Hippocampal formation (tissue), 2 donors: ENCODE results near the gene SNTG2.

Experiments used
- DNase-seq, 2 donors: peaks; one replicate each; lab custom pipeline; 2025; lab: John Stamatoyannopoulos, UW

The SNTG2 gene

GRCh38 chr2:1318366-1319009 is 367.8 kb downstream of the SNTG2 start:
- no peak for DNase-seq

DNA sequence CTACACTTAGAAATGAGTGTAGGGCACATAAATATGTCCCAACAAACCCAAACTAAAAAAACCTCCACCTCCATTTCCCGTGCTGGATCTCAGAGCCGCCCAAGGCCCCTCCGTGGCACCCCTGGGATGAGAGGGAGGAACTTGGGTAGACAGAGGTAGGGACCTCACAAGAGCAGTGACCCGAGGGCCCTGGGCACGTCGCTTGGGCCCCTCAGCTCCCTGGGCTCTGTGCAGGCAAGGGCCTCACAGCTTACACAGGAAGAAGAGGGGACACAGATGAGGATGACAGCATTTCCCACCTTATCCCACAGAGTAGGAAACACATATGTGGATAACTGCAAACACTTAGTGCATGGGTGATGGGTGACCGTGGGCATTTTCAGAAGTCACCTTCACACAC is 368.7 kb downstream of the SNTG2 start:
- DNase-seq: no peak

GRCh38 chr2:1321321-1321720 is 370.7 kb downstream of the SNTG2 start:
- peak in 1 of 2 donors; percentile 55 for DNase-seq

DNA sequence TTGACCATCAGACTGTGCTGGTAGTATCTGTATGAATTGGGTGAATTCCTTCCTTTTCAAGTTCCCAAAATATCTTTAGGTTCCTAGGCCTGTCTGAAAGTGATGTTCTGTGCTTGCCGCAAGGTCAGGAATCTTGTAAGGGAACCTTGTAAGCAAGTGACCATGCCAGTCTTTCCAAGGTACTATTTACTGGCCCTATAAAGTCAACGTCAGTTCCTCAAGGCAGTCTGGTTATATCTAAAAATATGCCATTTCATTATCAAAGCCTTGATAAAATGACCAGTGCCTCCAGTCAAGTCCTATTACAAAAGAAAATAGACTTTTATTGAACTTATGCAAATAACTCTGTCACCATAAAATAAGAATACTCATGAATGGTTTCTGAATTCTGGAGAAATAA is 374.2 kb downstream of the SNTG2 start:
- DNase-seq: no peak

DNA sequence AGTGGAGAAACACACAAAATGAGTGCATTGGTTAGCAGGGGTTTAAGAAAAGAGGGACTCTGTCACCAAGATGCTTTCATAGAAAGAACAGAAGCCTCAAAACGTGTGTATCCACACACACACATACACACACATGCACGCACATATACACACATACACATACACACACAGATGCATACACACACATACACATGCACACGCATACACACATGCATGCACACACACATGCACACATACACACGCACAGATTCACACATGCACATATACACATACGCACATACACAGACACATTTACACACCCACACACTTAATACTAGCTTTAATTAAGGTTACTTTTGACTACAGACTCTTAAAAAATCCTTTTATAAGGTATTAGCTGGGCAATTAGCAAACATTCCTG is 378.0 kb downstream of the SNTG2 start:
- DNase-seq: no peak

DNA sequence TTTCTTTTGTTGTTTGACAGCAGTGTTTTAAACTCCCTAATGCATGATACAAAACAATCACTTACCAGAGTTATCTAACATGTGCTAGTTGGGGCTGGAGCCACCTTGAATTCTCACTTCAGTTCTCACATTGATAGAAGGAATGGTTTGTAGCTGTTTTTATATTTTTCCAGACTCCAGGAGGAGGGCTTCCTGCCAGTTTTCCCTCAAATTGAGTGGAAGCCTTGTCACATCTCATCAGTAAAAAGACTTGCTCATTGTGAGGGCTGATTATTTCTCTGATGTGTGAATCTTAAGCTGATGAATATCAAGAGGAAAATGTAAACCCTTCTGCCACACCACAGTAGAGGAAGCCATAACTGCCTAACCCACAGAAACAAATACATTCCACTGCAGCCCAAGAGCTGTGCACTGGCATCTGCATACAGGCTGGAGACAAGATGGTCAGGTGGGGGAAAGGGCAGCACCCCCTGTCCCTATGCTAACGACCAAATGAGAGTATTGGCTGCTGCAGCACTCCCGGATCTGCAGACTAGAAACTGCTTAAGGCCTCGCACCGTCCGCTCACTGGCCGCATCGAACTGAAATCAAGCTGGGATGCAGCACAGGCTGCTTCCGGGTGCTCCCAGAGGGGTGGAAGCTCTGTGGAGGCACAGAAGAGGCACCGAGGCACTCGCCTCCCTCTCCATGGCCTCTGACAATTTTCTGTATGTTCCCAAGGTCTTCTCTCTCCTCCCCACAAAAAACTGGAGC is 388.9 kb downstream of the SNTG2 start:
- DNase-seq: no peak

DNA sequence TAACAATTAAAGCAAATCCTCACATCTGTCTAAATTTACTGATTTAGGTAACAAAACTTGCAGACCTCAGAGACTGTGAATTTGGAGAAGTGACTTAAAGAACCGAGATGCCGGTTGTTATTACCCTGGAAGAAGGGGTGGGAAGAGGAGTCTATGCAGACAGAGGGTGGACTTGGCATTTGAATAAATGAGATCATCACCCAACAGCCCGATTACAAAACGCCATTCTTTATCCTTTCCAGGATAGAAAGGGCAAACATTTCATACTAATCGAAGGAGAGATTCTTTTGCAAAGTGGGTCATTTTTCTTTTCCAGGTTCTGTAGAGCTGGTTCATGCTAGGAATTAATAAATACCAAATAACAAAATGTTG is 389.5 kb downstream of the SNTG2 start:
- peak in 1 of 2 donors; percentile 16 for DNase-seq

GRCh38 chr2:1341404-1342120 is 390.9 kb downstream of the SNTG2 start:
- DNase-seq: no peak

- no peak for DNase-seq
Observed at GRCh38 chr2:1348789-1349188, 398.1 kb downstream of the SNTG2 start.

GRCh38 chr2:1350111-1350510 is 399.5 kb downstream of the SNTG2 start:
- no peak for DNase-seq

DNA sequence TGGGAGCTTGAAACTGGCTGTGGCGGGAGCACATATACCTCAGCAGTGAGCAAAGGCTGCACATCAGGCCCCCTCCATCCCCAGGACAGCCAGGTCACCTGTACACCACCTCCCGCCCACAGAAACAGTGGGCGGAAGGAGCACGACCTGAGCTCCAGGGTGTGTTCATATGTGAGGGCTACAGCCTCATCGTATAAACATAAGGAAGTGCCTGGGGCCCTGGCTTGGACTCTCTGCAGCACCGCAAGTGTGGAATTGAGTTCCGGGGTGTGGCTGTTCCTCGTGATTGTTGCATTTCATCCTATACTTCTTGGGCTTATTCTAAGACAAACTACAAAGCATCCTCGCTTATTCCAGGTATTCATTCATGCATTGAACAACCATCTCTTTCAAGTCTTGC is 402.5 kb downstream of the SNTG2 start:
- DNase-seq: no peak

GRCh38 chr2:1353543-1353942 is 402.9 kb downstream of the SNTG2 start:
- DNase-seq: no peak

- no peak for DNase-seq
Observed at GRCh38 chr2:1360144-1360543, 409.5 kb downstream of the SNTG2 start.

DNA sequence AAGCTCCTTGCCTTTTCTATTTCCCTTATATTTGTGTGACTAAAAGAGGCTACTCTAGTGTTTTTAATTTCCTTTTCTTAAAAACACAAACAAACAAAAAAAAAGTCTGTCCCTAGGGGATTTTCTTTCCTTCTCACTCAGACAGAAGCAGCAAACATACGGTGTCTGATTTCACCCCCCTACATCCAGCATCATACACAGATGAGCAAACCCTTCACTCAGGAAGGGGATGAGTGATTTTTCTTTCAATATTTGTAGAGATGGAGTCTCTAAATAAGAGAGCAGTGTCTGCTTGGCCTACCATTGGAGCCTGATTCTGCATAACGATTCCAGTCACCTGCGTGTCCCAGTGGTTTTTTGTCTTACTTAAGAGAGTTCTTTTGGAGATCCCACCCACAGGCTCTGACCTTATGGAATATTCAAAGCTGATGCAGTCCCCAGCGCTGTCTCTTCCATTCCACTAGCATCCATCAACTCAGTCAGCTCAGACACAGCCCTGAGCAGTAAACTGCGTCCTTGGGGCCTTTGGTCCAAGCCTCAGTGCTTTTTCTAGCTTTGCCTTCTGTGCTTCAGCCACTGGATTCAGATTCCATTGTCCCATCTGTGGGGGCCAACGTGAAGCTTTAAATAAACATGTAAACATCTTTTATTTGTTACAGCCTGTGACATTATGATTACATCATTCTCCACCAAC is 410.1 kb downstream of the SNTG2 start:
- no peak for DNase-seq

DNA sequence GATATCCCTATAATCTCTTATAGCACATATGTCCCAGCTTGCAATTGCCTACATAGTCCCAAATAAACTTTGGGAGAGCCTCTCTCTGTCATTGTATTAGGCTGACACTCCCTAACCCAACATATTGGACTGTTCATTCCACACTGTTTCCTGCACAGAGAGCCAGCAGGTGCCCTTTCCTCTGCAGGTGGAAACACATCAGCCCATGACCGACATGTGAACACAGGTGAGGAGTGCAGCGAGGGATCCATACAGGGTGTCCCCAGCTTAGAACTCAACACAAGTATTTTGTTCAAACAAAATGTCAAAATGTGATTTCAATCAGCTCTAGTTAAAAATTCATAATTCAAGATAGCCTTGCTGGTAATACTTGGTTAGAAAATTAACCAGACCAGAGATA is 412.7 kb downstream of the SNTG2 start:
- DNase-seq: no peak

DNA sequence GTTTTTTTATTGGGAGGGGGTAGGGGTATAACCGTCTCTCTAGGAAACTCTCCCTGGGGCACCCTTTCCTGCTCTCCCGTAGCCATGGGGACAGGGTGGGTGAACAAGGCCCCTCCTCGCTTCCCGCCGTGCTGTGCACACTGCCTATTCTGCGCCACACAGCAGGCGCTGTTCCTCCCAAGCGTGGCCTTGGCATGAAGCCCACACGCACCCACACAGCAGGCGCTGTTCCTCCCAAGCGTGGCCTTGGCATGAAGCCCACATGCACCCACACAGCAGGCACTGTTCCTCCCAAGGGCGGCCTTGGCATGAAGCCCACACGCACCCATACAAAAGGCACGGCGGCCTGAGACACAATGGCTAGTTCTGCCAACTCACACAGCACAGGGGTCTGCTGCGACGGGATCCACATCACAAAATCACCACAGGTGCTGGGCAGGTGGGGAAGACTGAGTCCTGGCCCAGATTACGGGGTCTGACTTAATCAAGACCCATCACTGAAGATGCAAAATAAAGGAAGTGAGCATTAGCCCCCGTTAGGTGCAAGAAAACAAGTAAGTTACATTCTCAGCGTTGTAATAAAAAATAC is 416.0 kb downstream of the SNTG2 start:
- peak; percentile 68 to 76 for DNase-seq

DNA sequence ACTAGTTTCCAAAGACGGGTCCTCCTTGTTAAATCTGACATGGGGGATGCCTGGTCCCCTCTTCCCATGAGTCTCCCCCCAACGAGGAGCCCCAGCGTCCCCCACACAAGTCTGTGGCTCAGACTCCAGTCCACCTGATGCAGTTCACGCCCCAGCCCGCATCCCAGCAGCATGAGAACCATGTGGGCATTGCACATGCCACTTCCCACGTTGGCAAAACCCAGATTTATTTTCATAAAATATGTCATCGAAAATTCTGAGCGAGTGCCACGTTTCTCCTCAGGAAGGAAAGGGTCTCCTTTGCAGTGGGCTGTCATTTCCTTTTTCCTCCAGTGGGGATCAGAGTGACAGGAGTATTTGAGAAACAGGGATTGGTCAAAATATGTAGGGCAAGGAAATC is 417.0 kb downstream of the SNTG2 start:
- no peak for DNase-seq

- no peak for DNase-seq
Observed at GRCh38 chr2:1369905-1370304, 419.3 kb downstream of the SNTG2 start.

DNA sequence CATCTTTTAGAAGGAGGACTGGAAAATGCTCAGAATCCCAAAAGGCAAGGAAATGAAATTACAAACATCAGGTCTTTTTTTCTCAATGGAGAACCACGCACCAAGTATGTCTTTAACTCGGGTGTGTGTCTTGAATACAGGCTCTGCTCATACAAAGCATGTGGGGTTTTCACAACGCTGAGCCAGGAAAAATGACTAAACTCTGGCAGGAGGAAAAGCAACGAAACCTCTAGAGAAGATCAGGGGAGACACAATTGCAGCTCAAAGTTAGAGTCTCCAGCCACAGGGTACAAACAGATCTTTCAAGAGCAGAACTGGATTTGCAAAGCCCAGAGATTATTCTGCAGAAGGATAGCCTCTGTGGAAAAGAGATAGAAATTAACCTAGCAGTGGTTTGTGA is 419.8 kb downstream of the SNTG2 start:
- no peak for DNase-seq

DNA sequence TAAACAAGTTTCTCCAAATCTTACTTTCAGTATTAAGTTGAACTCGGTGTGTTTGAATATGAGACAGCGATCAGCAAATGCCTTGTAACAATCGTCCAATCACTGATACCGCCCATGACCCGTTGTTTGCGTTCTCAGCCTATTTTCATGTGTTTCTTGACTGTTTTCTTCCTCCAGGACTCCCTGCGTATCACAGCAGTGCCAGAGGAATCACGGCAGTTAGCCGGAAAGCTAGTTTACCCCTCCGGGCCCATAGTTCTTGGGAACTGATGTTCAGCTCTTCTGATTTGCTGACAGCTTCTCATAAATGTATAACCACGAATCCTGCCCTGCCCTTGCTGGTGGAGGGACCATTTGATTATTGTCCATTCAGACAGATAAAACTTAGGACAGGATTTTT is 420.4 kb downstream of the SNTG2 start:
- no peak for DNase-seq

DNA sequence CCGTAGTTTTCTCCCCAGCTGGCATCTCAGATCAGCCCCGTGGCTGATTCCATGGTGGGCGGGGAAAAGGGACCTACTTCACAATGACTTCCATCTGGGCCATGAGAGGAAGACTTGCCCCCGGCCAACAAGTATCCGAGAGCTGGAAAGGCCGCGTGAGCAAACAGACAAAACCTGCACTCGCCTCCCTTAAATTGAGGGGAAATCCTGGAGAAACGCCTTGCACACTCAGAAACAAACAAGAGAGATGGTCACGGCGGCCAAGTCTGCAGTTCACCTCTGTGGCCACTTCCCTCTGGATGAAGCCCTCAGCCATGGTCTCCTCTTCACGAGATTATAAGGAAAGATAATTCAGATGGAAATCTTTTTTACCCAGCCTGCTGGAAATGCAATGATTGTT is 423.2 kb downstream of the SNTG2 start:
- DNase-seq: no peak

DNA sequence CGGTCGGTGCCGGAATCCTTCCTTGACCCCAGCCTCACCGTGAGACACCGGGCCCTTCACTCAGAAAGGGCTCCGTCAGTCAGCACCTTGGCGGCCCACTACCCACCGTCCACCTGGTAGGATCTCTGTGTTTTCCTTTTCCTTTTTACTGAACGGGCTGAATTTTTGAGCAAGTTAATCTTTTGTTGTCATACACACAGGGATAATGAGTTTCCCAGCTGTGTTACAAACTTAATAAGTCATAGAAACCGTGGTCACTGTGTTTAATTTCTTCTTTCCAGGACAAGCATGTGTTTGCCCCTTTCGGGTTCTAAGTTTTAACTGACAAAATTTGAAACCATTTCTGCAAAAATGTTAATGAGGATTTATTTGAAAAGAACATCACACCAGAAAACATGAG is 423.6 kb downstream of the SNTG2 start:
- no peak for DNase-seq
